HEK293 (cell line): Measurements from ENCODE around the gene ASCL2.

ENCODE experiments used
- CTCF ChIA-PET: fragments of 350-600 bp; formaldehyde crosslinking; extraction: SDS; loops from one replicate; lab custom pipeline; 2021; ENCODE audit warnings: antibody characterized with exemption; lab: Yijun Ruan, JAX
- POLR2A ChIA-PET: fragments of 300-600 bp; formaldehyde crosslinking; extraction: SDS; loops from one replicate; lab custom pipeline; 2020; ENCODE audit warnings: antibody characterized with exemption, inconsistent platforms; lab: Yijun Ruan, JAX
- H3K27ac ChIP-seq: fragments of 200-500 bp; sonication (Bioruptor generic); 2 replicates; pipeline ENCODE4 v1.5.1; 2014; ENCODE audit warnings: low read depth, low read length, control low read depth, inconsistent platforms; ENCODE audit errors: extremely low read depth
- H3K36me3 ChIP-seq, 2 experiments: fragments of 200-500 bp in 1 of 2; sonication (Bioruptor generic) in 1 of 2; 1 replicate in 1 of 2; 2 replicates in 1 of 2; pipeline ENCODE4 v1.5.1; 2014 to 2017; ENCODE audit warnings: inconsistent platforms in 2 of 2, low read length in 2 of 2; ENCODE audit not compliant: control insufficient read depth in 2 of 2, insufficient read depth in 1 of 2
- H3K4me1 ChIP-seq: fragments of 200-500 bp; sonication (Bioruptor generic); 2 replicates; pipeline ENCODE4 v1.5.1; 2014; ENCODE audit warnings: mild to moderate bottlenecking, low read length, inconsistent platforms; ENCODE audit not compliant: control insufficient read depth, insufficient read depth
- H3K4me3 ChIP-seq: 2 replicates; pipeline ENCODE4 v1.5.1; 2011; ENCODE audit warnings: low read depth, mild to moderate bottlenecking, control low read depth, low read length, moderate library complexity
- H3K9me3 ChIP-seq: fragments of 200-500 bp; sonication (Bioruptor generic); 2 replicates; pipeline ENCODE4 v1.5.1; 2014; ENCODE audit warnings: low read depth, low read length, inconsistent platforms; ENCODE audit not compliant: control insufficient read depth, insufficient read depth
- BCL11A ChIP-seq: fragments of 450-650 bp; formaldehyde crosslinking; IDR thresholded peaks from 2 replicates; pipeline ENCODE4 v1.5.1; 2016; ENCODE audit warnings: low read depth, missing biosample characterization, missing genetic modification characterization
- EGR2 ChIP-seq: fragments of 450-650 bp; formaldehyde crosslinking; IDR thresholded peaks from 2 replicates; pipeline ENCODE4 v1.5.1; 2016; ENCODE audit warnings: low read depth, missing biosample characterization, missing genetic modification characterization
- HOXC10 ChIP-seq: sonication (generic); formaldehyde crosslinking; IDR thresholded peaks from 2 replicates; pipeline ENCODE4 v1.8.1; 2023; ENCODE audit warnings: mild to moderate bottlenecking, missing genetic modification reagents
- MYNN ChIP-seq: fragments of 450-650 bp; formaldehyde crosslinking; IDR thresholded peaks from 2 replicates; pipeline ENCODE4 v1.5.1; 2016; ENCODE audit warnings: missing biosample characterization, missing genetic modification characterization, borderline replicate concordance
- SP3 ChIP-seq: fragments of 450-650 bp; formaldehyde crosslinking; IDR thresholded peaks from 2 replicates; pipeline ENCODE4 v1.5.1; 2016; ENCODE audit warnings: missing biosample characterization, missing genetic modification characterization
- ZFHX2 ChIP-seq: fragments of 450-650 bp; formaldehyde crosslinking; conservative IDR thresholded peaks from 2 replicates; pipeline ENCODE4 v1.5.1; 2016; ENCODE audit warnings: missing biosample characterization, missing genetic modification characterization
- ZNF133 ChIP-seq: fragments of 450-650 bp; formaldehyde crosslinking; IDR thresholded peaks from 2 replicates; pipeline ENCODE4 v1.5.1; 2016; ENCODE audit warnings: missing biosample characterization, missing genetic modification characterization
- ZNF140 ChIP-seq: fragments of 450-650 bp; formaldehyde crosslinking; IDR thresholded peaks from 2 replicates; pipeline ENCODE4 v1.5.1; 2016; ENCODE audit warnings: missing biosample characterization, missing genetic modification characterization
- ZNF184 ChIP-seq: fragments of 450-650 bp; IDR thresholded peaks from 2 replicates; pipeline ENCODE4 v1.5.1; 2018; ENCODE audit warnings: missing biosample characterization, mild to moderate bottlenecking, missing genetic modification characterization
- ZNF324 ChIP-seq: fragments of 450-650 bp; formaldehyde crosslinking; IDR thresholded peaks from 2 replicates; pipeline ENCODE4 v1.5.1; 2016; ENCODE audit warnings: missing biosample characterization, missing genetic modification characterization
- ZNF335 ChIP-seq: fragments of 450-650 bp; formaldehyde crosslinking; conservative IDR thresholded peaks from 2 replicates; pipeline ENCODE4 v1.5.1; 2016; ENCODE audit warnings: missing biosample characterization, missing genetic modification characterization
- ZNF366 ChIP-seq: fragments of 450-650 bp; formaldehyde crosslinking; conservative IDR thresholded peaks from 2 replicates; pipeline ENCODE4 v1.5.1; 2016; ENCODE audit warnings: missing biosample characterization, missing genetic modification characterization
- ZNF391 ChIP-seq: fragments of 450-650 bp; formaldehyde crosslinking; IDR thresholded peaks from 2 replicates; pipeline ENCODE4 v1.5.1; 2016; ENCODE audit warnings: low read depth, missing biosample characterization, missing genetic modification characterization, borderline replicate concordance
- ZNF521 ChIP-seq: fragments of 450-650 bp; formaldehyde crosslinking; IDR thresholded peaks from 2 replicates; pipeline ENCODE4 v1.5.1; 2017; ENCODE audit warnings: missing biosample characterization, mild to moderate bottlenecking, missing genetic modification characterization
- ZNF600 ChIP-seq: fragments of 450-650 bp; formaldehyde crosslinking; IDR thresholded peaks from 2 replicates; pipeline ENCODE4 v1.5.1; 2016; ENCODE audit warnings: missing biosample characterization, missing genetic modification characterization
- ZNF654 ChIP-seq: fragments of 450-650 bp; formaldehyde crosslinking; IDR thresholded peaks from 2 replicates; pipeline ENCODE4 v1.5.1; 2016; ENCODE audit warnings: low read depth, missing biosample characterization, missing genetic modification characterization
- TF ChIP-seq, protein P1 (sequence below): fragments of 450-650 bp; formaldehyde crosslinking; IDR thresholded peaks from 2 replicates; pipeline ENCODE4 v1.5.1; 2017; ENCODE audit warnings: missing biosample characterization, missing genetic modification characterization
- TF ChIP-seq, protein P2 (sequence below): fragments of 450-650 bp; formaldehyde crosslinking; optimal IDR thresholded peaks from 2 replicates; pipeline ENCODE3; 2016; ENCODE audit warnings: missing biosample characterization, mild to moderate bottlenecking, missing genetic modification characterization
- TF ChIP-seq, protein P3 (sequence below): fragments of 450-650 bp; formaldehyde crosslinking; IDR thresholded peaks from 2 replicates; pipeline ENCODE4 v1.5.1; 2016; ENCODE audit warnings: missing biosample characterization, missing genetic modification characterization
- TF ChIP-seq, protein P4 (sequence below): fragments of 450-650 bp; formaldehyde crosslinking; IDR thresholded peaks from 2 replicates; pipeline ENCODE4 v1.5.1; 2016; ENCODE audit warnings: missing biosample characterization, missing genetic modification characterization
- TF ChIP-seq, protein P5 (sequence below): fragments of 450-650 bp; formaldehyde crosslinking; conservative IDR thresholded peaks from 2 replicates; pipeline ENCODE4 v1.5.1; 2016; ENCODE audit warnings: low read depth, missing biosample characterization, missing genetic modification characterization

The ASCL2 gene, protein sequence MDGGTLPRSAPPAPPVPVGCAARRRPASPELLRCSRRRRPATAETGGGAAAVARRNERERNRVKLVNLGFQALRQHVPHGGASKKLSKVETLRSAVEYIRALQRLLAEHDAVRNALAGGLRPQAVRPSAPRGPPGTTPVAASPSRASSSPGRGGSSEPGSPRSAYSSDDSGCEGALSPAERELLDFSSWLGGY

DNA sequence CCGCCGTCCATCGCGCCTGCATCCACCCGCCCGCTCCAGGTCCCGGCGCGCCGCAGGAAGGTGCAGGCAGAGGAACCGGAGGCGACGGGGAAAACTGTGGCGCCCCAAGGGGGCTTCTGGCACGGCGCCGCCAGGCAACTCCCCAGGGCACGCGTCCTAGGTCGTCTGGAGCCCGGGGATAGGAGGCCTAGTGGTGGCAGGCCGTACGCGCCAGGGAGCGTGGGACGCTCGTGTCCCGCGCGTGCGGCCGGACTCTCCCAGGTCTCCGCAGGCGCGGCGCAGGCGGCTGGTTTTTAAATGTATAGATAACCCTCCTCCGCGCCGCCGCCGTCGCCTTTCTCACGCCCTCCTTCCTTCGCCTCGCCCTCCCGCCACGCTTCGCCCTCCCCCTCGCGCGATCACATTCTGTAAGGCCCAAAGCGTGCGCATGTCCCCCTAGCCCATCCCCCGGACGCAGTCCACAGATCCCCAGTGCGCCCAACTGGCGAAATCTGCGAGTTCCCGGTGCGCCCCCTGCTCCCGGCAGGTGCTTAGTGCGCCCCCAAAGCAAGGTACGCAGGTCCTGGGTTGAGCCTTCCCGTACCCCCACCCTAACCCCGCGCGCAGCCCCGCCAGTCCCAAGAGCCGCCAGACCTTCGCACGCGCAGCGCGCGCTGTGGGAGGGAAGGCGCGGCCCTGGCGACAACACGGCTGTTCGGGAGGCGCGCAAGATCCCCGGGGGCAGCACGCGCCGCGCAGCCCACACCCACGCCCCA, at the start of gene ASCL2:
Gene ASCL2 (minus strand): TSS at position 267 of the 755 bp plus-strand sequence. CDS start 256 bp downstream, at position 11.
- TF ChIP-seq ZNF335 (tag by site-specific recombination): peak; percentile 36
- no peak for TF ChIP-seq ZNF654
- TF ChIP-seq, protein P1, sequence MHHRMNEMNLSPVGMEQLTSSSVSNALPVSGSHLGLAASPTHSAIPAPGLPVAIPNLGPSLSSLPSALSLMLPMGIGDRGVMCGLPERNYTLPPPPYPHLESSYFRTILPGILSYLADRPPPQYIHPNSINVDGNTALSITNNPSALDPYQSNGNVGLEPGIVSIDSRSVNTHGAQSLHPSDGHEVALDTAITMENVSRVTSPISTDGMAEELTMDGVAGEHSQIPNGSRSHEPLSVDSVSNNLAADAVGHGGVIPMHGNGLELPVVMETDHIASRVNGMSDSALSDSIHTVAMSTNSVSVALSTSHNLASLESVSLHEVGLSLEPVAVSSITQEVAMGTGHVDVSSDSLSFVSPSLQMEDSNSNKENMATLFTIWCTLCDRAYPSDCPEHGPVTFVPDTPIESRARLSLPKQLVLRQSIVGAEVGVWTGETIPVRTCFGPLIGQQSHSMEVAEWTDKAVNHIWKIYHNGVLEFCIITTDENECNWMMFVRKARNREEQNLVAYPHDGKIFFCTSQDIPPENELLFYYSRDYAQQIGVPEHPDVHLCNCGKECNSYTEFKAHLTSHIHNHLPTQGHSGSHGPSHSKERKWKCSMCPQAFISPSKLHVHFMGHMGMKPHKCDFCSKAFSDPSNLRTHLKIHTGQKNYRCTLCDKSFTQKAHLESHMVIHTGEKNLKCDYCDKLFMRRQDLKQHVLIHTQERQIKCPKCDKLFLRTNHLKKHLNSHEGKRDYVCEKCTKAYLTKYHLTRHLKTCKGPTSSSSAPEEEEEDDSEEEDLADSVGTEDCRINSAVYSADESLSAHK (tag by site-specific recombination): no peak
- peak; percentile 43; the same call in 1 of the 2 replicates for TF ChIP-seq ZFHX2 (tag by site-specific recombination)
- TF ChIP-seq ZNF324: no peak
- TF ChIP-seq, protein P2, sequence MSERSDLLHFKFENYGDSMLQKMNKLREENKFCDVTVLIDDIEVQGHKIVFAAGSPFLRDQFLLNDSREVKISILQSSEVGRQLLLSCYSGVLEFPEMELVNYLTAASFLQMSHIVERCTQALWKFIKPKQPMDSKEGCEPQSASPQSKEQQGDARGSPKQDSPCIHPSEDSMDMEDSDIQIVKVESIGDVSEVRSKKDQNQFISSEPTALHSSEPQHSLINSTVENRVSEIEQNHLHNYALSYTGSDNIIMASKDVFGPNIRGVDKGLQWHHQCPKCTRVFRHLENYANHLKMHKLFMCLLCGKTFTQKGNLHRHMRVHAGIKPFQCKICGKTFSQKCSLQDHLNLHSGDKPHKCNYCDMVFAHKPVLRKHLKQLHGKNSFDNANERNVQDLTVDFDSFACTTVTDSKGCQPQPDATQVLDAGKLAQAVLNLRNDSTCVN: peak; percentile 27
- TF ChIP-seq HOXC10: 0 out of 2 replicates have a peak, but pooled peaks have one; percentile 30
- no peak for TF ChIP-seq ZNF133
- ChIA-PET CTCF (interaction anchor here (0.6 to 1.3 kb wide), 2 partner anchors 9 to 102 kb away, joined by 3 to 4 read pairs; no protein-coding TSS in a partner anchor), POLR2A (no interaction called here)
- no peaks in the 10 kb centered on the region for H3K4me1 ChIP-seq
- H3K4me3 ChIP-seq: no peak within 1 kb of the TSS; the same call in 1 of the 2 replicates
- H3K36me3 ChIP-seq: no peaks in the 10 kb centered on the region
- H3K9me3 ChIP-seq: no peaks in the 10 kb centered on the region
- no peak within 1 kb of the TSS for H3K27ac ChIP-seq

DNA sequence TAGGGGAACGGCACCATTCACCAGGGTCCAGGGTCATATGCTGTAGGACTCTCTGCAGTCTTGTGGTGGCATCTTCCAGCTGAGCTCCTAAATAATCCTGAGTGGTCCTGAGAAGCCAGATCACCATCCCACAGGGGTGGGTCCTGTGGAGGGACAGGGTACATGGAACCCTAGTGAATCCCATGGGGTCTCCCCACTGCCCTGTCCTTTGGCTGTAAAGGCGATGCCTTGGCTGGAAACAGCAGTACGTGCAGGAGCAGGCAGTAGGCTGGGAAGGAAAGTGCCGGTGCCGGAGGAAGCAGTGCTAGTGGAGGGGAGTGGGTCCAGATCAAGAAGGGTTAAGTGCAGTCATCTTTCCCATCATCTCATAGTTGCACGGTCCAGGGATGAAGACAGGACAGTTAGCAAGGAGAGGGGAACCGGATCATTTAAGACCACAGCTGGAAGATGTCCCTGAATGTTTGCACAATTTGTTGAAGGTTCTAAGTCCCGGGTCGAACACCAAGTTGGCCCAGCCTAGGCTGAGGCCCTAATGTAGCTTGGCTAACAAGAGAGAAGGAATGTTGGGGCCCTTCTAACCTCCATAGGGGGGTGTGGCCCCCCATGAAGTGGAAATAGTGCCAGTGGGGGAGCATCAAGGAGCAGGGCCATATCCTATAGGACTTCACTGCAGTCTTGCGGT, 49.5 kb upstream of the ASCL2 start:
- Histone ChIP-seq H3K9me3 (no peaks in the 10 kb centered on the region), H3K36me3 (no peaks in the 10 kb centered on the region), H3K4me1 (no peaks in the 10 kb centered on the region), H3K4me3 (no peak overlapping the region), H3K27ac (no peak overlapping the region)
- POLR2A ChIA-PET: interaction anchor here (0.6 kb wide), 1 partner anchor 57 kb away, joined by 3 read pairs; no protein-coding TSS in a partner anchor
- CTCF ChIA-PET: interaction anchor here (0.6 to 2.6 kb wide), 4 partner anchors 15 to 122 kb away, joined by 3 to 9 read pairs (median 3); no protein-coding TSS in a partner anchor
- TF ChIP-seq ZNF391: no peak
- no peak for TF ChIP-seq MYNN (tag by site-specific recombination)
- TF ChIP-seq, protein P3, sequence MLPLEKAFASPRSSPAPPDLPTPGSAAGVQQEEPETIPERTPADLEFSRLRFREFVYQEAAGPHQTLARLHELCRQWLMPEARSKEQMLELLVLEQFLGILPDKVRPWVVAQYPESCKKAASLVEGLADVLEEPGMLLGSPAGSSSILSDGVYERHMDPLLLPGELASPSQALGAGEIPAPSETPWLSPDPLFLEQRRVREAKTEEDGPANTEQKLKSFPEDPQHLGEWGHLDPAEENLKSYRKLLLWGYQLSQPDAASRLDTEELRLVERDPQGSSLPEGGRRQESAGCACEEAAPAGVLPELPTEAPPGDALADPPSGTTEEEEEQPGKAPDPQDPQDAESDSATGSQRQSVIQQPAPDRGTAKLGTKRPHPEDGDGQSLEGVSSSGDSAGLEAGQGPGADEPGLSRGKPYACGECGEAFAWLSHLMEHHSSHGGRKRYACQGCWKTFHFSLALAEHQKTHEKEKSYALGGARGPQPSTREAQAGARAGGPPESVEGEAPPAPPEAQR (tag by site-specific recombination): no peak
- no peak for TF ChIP-seq ZNF366
- TF ChIP-seq, protein P4, sequence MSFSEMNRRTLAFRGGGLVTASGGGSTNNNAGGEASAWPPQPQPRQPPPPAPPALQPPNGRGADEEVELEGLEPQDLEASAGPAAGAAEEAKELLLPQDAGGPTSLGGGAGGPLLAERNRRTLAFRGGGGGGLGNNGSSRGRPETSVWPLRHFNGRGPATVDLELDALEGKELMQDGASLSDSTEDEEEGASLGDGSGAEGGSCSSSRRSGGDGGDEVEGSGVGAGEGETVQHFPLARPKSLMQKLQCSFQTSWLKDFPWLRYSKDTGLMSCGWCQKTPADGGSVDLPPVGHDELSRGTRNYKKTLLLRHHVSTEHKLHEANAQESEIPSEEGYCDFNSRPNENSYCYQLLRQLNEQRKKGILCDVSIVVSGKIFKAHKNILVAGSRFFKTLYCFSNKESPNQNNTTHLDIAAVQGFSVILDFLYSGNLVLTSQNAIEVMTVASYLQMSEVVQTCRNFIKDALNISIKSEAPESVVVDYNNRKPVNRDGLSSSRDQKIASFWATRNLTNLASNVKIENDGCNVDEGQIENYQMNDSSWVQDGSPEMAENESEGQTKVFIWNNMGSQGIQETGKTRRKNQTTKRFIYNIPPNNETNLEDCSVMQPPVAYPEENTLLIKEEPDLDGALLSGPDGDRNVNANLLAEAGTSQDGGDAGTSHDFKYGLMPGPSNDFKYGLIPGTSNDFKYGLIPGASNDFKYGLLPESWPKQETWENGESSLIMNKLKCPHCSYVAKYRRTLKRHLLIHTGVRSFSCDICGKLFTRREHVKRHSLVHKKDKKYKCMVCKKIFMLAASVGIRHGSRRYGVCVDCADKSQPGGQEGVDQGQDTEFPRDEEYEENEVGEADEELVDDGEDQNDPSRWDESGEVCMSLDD: no peak
- TF ChIP-seq SP3 (tag by site-specific recombination): no peak
- TF ChIP-seq ZNF521: no peak
- no peak for TF ChIP-seq EGR2
- TF ChIP-seq BCL11A (tag by site-specific recombination): no peak
- TF ChIP-seq, protein P5, sequence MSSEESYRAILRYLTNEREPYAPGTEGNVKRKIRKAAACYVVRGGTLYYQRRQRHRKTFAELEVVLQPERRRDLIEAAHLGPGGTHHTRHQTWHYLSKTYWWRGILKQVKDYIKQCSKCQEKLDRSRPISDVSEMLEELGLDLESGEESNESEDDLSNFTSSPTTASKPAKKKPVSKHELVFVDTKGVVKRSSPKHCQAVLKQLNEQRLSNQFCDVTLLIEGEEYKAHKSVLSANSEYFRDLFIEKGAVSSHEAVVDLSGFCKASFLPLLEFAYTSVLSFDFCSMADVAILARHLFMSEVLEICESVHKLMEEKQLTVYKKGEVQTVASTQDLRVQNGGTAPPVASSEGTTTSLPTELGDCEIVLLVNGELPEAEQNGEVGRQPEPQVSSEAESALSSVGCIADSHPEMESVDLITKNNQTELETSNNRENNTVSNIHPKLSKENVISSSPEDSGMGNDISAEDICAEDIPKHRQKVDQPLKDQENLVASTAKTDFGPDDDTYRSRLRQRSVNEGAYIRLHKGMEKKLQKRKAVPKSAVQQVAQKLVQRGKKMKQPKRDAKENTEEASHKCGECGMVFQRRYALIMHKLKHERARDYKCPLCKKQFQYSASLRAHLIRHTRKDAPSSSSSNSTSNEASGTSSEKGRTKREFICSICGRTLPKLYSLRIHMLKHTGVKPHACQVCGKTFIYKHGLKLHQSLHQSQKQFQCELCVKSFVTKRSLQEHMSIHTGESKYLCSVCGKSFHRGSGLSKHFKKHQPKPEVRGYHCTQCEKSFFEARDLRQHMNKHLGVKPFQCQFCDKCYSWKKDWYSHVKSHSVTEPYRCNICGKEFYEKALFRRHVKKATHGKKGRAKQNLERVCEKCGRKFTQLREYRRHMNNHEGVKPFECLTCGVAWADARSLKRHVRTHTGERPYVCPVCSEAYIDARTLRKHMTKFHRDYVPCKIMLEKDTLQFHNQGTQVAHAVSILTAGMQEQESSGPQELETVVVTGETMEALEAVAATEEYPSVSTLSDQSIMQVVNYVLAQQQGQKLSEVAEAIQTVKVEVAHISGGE: no peak
- no peak for TF ChIP-seq ZNF184 (tag by site-specific recombination)
- TF ChIP-seq ZNF600 (tag by site-specific recombination): no peak
- TF ChIP-seq ZNF140: no peak
